SHP77 (cell line): Measurements from ENCODE around the gene BMP4.

Experiments
- DNase-seq, 2 experiments: peaks; one replicate each; lab custom pipeline; 2025; lab: John Stamatoyannopoulos, UW

Gene BMP4

GRCh38 chr14:53946404-53947093 is 10.1 kb downstream of the BMP4 start:
- no peak for DNase-seq

GRCh38 chr14:53946071-53946403 is 10.6 kb downstream of the BMP4 start:
- DNase-seq: no peak

DNA sequence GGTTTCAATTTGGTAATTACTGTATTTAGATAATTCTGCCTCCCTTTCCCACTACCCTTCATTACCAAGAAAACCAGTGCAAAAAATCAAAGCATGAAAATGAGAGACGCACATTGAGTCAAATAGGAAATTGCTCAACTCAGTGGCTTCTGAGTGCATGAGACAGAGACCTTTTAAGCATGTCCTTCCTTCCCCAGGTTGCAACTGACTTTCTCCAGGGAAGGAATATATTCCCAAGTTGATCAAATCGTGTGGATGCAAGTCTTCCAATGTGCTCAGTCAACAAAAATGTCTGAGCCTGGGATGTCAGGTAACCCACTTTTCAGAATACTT is 12.9 kb downstream of the BMP4 start:
- no peak for DNase-seq

DNA sequence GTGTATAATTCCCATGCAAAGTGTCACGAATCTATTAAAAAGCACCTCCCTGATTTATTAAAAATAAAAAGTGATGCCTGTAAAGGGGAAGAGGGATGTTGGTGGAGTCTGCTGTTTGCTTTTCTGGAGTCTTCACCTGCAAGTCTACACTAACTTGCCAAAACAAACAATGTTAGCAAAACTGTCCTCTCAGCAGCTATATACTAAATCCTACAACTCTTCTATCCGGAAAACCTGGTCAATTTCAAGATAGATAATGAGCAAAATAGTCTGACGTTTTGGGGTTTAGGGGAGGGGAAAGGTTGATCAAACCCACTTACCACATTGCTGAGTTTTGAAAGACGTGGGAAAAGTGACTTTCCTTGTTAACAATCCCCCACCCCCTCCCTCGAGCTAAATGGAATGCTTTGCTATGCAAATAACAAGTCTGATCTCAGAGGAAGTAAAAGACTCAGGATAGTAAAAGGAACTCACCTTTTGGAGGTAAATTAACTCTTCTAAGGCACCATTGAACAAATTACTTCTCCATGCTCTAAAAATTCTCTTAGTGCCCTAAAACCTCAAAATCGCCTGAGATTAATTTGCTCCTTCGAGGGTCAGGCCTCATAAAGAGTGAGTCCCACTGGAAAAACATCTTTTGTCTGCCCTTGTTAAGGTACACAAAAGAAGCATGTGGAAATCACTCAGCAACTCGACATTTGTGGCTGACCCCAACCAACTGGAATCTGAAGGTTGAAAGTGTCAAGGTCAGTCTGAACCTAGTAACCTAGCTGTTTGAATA is 13.5 kb downstream of the BMP4 start:
- peak in 1 of 2 experiments; percentile 7 for DNase-seq

DNA sequence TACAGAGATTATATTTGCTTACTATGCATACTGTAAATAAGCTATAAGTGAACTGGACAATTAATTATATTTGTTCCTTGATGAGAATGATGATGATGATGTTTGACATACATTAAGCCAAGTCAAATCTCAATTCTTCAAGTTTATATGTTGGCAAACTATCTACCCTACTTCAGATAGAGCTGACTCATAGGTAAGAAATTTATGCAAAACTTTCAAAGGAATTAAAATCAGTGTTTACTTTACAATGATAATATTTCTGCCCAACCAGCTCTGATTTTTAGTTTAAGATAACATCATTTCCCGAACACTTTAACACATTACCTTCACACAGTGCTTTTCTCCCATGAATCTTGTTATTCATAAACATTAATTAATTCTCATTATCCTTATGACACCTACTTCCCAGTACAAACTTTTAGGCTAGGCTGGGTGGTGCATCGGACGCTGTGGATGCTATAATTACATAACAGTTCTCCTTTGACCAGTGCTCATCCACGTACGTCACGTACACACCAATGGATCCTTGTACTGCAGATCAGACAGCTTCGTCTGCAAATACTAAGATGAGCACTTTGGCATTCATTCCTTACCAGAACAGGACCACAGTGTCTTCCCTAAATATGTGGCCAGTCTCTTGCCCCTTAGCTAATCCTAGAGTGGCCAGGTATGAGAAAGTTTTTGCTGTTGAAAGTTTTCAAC is 18.3 kb downstream of the BMP4 start:
- no peak for DNase-seq

GRCh38 chr14:53934778-53935414 is 21.7 kb downstream of the BMP4 start:
- DNase-seq: no peak

GRCh38 chr14:53932966-53933365 is 23.7 kb downstream of the BMP4 start:
- DNase-seq: no peak

DNA sequence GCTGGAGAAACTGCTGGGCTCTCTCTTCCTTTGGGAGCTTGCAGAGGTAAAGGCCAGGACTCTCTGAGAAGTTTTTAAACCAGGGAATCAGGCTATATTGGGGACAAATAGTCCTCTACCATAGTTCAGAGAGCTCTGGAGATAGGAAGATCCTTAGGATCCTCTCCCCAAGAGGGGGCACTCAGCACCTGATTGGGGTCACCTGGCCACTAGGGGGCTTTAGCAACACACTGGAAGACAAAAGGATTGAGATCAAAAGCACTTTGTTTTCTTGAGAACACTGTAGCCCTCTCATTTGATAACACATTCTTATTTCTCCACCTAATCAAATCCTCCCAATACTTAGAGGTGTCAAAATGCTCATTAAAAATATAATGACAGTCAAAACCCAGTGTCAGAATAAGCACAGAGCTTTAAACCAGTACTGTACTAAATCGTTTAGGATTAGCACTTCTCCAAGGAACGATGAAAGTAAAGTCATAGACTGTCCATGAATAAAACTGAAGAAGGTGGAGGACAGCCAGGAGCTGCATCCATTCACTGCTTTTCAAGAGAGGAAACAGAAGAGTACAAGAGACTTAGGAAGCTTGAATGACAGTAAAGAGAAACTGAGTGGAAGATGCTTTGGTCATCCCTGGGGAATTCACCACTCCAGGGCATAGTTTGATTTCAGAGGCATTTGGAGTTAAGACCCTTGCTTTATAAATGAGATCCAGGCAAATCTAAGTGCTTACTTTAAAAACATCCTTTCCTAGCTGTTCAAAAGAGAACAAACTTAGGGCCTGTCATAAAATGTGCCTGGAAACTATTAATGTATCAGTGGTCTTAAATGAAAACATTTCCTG is 26.5 kb downstream of the BMP4 start:
- peak in 1 of 2 experiments; percentile 1 for DNase-seq

DNA sequence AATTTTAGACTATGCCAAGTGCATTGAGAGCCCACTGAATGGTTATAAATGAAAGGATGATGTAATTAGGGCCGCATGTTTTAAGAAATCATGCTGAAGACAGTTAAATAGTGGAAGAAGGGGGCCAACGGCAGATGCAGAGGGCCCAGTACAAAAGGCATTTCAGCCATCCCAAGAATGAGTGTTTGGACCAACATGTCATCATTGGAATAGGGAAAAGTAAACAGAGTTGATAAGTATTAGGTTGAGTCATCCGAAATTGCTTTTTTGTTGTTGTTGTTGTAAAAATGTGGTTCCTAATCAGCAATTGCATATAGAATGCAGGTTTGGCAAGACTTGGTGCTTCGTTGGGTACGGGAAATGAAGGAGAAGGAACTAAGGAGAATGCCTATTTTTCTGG is 29.5 kb downstream of the BMP4 start:
- no peak for DNase-seq

- no peak for DNase-seq
These were observed 31.3 kb downstream of the BMP4 start for GRCh38 chr14:53925201-53925766.

DNA sequence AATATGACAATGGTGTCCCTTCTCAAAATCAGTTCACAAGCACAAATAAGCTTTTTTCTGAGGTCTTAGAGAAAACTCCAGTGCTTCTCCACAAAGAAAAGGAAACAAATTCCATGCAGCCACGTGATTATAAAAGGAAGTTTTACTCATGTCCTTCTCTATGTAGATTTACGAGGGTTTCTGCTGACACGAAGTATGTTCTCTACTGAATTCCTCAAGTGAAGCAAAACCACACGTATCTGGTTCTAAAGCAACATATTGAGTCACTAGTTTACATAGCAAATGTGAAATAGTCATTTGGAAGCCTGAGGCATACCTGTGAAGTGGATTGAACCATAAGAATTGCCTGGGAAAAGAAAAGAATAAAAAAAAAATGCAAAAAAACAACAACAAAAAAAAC is 31.9 kb downstream of the BMP4 start:
- DNase-seq: no peak

GRCh38 chr14:53921027-53921426 is 35.6 kb downstream of the BMP4 start:
- DNase-seq: no peak

- DNase-seq: no peak
These were observed 40.4 kb downstream of the BMP4 start for GRCh38 chr14:53916239-53916638.

GRCh38 chr14:53915364-53916014 is 41.1 kb downstream of the BMP4 start:
- no peak for DNase-seq

DNA sequence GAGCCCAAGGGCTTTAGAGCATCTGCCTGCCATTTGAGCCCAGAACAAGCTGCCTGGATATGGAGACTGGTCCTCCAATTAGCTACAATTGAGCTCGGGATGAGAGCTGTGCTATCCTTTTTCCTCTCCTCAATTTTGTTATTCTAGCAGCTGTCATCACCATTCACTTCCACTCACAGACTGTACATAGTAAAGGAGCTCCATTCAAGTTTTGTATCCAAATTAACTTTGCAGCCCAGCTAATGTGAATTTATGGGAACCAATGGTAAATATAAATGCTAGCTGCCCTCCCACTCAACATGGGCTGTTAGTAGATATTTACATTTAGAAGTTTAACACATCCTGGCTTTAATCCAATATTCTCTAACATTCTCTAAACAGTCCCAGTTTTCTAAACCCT is 44.6 kb downstream of the BMP4 start:
- DNase-seq: no peak

DNA sequence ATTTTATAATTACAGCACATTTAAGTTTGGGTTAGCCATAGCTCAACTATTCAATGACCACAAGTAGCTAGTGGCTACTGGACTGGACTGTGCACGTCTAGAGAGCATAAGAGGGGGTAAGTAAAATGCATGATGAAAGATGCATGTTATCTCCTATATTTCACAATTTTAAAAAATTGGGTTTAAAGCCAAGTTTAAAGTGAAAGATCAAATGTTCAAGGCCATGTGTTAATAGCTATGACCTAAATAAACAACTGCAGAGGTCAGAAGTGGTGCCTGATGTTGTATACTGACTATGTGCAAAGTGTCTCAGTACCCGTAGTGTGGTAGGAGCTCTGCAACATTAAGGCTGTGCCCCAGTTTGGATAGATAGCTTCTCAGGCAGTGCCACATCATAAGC is 48.2 kb downstream of the BMP4 start:
- no peak for DNase-seq

GRCh38 chr14:53902307-53902706 is 54.3 kb downstream of the BMP4 start:
- DNase-seq: no peak

- DNase-seq: no peak
These were observed 56.1 kb downstream of the BMP4 start for GRCh38 chr14:53900499-53900898.
